AG04449 (cell line): ENCODE data around the gene ZNF629.

Source experiments
- CTCF ChIA-PET: fragments of 350-600 bp; formaldehyde crosslinking; extraction: SDS; loops from one replicate; lab custom pipeline; 2021; ENCODE audit warnings: antibody characterized with exemption; lab: Yijun Ruan, JAX
- POLR2A ChIA-PET: fragments of 400-600, 350-600 bp; formaldehyde crosslinking; extraction: SDS; loops from one replicate; lab custom pipeline; 2020; ENCODE audit warnings: antibody characterized with exemption, inconsistent platforms; lab: Yijun Ruan, JAX
- DNase-seq: peaks from one replicate; pipeline ENCODE4 v3.0.0-alpha.2; 2010; ENCODE audit warnings: low read depth, low spot score
- H3K4me3 ChIP-seq: 2 replicates; pipeline ENCODE4 v1.5.1; 2011; ENCODE audit warnings: low read depth, mild to moderate bottlenecking, control low read depth, low read length
- CTCF ChIP-seq: IDR thresholded peaks from one replicate; pipeline ENCODE4 v1.5.1; 2011; ENCODE audit warnings: mild to moderate bottlenecking, moderate library complexity, low read length, control low read depth, inconsistent platforms; ENCODE audit not compliant: insufficient read depth; ENCODE audit errors: missing control alignments

Gene ZNF629

GRCh38 chr16:30783280-30784109 lies 3.5 kb downstream of the ZNF629 start:
- H3K4me3 ChIP-seq, result no peak overlapping the region
- POLR2A ChIA-PET, result interaction anchor here (1.8 kb wide), 1 partner anchor 22 kb away, joined by 5 read pairs; no protein-coding TSS in a partner anchor

GRCh38 chr16:30782486-30783279 lies 4.3 kb downstream of the ZNF629 start:
- ChIA-PET POLR2A (interaction anchor here (1.8 kb wide), 1 partner anchor 22 kb away, joined by 5 read pairs; no protein-coding TSS in a partner anchor), CTCF (interaction anchor here (1.3 to 1.5 kb wide), 2 partner anchors 31 to 119 kb away, joined by 3 to 7 read pairs; no protein-coding TSS in a partner anchor)
- H3K4me3 ChIP-seq, result no peak overlapping the region
- DNase-seq, result no peak
- TF ChIP-seq CTCF, result no peak

More at GRCh38 chr16:30783280-30784109, 3.5 kb downstream of the ZNF629 start:
- CTCF ChIA-PET, result interaction anchor here (1.3 to 1.5 kb wide), 2 partner anchors 31 to 118 kb away, joined by 3 to 7 read pairs; no protein-coding TSS in a partner anchor
- no peak for TF ChIP-seq CTCF
- DNase-seq, result no peak

- POLR2A ChIA-PET, result no interaction called here
- H3K4me3 ChIP-seq, result no peak overlapping the region
- CTCF ChIA-PET, result interaction anchor here (0.8 kb wide), 1 partner anchor 14 kb away, joined by 3 read pairs; no protein-coding TSS in a partner anchor
These were observed 6.5 kb downstream of the ZNF629 start for GRCh38 chr16:30780549-30780948.

GRCh38 chr16:30780021-30780420 lies 7.0 kb downstream of the ZNF629 start:
- H3K4me3 ChIP-seq, result no peak overlapping the region
- ChIA-PET CTCF (interaction anchor here (1.9 kb wide), 1 partner anchor 122 kb away, joined by 9 read pairs; no protein-coding TSS in a partner anchor), POLR2A (no interaction called here)
- no peak for DNase-seq
- TF ChIP-seq CTCF, result no peak

More at GRCh38 chr16:30780549-30780948, 6.5 kb downstream of the ZNF629 start:
- no peak for TF ChIP-seq CTCF
- no peak for DNase-seq

- no peak for DNase-seq
- H3K4me3 ChIP-seq, result no peak overlapping the region
- ChIA-PET CTCF (interaction anchor here (1.9 kb wide), 1 partner anchor 123 kb away, joined by 9 read pairs; no protein-coding TSS in a partner anchor), POLR2A (no interaction called here)
- no peak for TF ChIP-seq CTCF
These were observed 7.4 kb downstream of the ZNF629 start for GRCh38 chr16:30779596-30779995.
